GM10248 (cell line): ENCODE results near the gene RICTOR.

ENCODE experiments used
- CTCF ChIA-PET: fragments of 300-600 bp; sonication (Branson Sonifier 250); formaldehyde crosslinking; extraction: SDS; loops from one replicate; lab custom pipeline; 2021; ENCODE audit warnings: antibody characterized with exemption; lab: Yijun Ruan, JAX
- POLR2A ChIA-PET: fragments of 350-650 bp; sonication (Branson Sonifier 250); formaldehyde crosslinking; extraction: SDS; loops from one replicate; lab custom pipeline; 2020; ENCODE audit warnings: antibody characterized with exemption; lab: Yijun Ruan, JAX
- DNase-seq: peaks from one replicate; pipeline ENCODE4 v3.0.0; 2012; ENCODE audit errors: extremely low spot score
- CTCF ChIP-seq: IDR thresholded peaks from 2 replicates; pipeline ENCODE4 v1.5.1; 2012; ENCODE audit warnings: mild to moderate bottlenecking, low read depth; ENCODE audit errors: extremely low read depth, missing control alignments, control extremely low read depth

Gene RICTOR

DNA sequence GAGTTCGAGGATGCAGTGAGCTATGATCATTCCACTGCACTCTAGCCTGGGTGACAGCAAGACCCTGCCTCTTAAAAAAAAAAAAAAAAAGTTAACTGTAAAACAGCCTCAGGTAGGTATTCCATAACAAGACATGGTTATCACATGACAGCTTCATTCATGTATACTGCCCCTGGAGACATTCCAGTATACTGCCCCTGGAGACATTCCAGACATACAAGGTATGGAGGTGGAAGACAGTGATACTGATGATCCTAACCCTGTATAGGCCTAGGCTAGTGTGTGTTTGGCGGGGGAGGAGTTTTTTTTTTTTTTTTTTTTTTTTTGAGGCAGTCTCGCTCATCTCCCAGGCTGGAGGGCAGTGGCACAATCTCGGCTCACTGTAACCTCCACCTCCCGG, 105.5 kb downstream of the RICTOR start:
- ChIA-PET POLR2A (interaction anchor here (0.6 kb wide), 1 partner anchor 408 kb away, joined by 5 read pairs; no protein-coding TSS in a partner anchor), CTCF (interaction anchor here (0.9 to 2.4 kb wide), 4 partner anchors 9 to 19 kb away, joined by 3 to 6 read pairs (median 4); no protein-coding TSS in a partner anchor)
- DNase-seq = no peak
- no peak for TF ChIP-seq CTCF

GRCh38 chr5:38961691-38962090, 112.5 kb downstream of the RICTOR start:
- no peak for DNase-seq
- ChIA-PET POLR2A (no interaction called here), CTCF (interaction anchor here (1.7 kb wide), 1 partner anchor 8 kb away, joined by 7 read pairs; no protein-coding TSS in a partner anchor)
- TF ChIP-seq CTCF = no peak

- TF ChIP-seq CTCF = no peak
- ChIA-PET POLR2A (no interaction called here), CTCF (interaction anchor here (1.4 kb wide), 1 partner anchor 52 kb away, joined by 3 read pairs; no protein-coding TSS in a partner anchor)
- DNase-seq = no peak
Measured at GRCh38 chr5:38953426-38954012, 120.7 kb downstream of the RICTOR start.

- no peak for DNase-seq
- ChIA-PET CTCF (interaction anchor here (1.1 to 2.1 kb wide), 5 partner anchors 10 to 132 kb away, joined by 3 to 8 read pairs (median 6); no protein-coding TSS in a partner anchor), POLR2A (no interaction called here)
- no peak for TF ChIP-seq CTCF
Measured at GRCh38 chr5:38948501-38948900, 125.7 kb downstream of the RICTOR start.

DNA sequence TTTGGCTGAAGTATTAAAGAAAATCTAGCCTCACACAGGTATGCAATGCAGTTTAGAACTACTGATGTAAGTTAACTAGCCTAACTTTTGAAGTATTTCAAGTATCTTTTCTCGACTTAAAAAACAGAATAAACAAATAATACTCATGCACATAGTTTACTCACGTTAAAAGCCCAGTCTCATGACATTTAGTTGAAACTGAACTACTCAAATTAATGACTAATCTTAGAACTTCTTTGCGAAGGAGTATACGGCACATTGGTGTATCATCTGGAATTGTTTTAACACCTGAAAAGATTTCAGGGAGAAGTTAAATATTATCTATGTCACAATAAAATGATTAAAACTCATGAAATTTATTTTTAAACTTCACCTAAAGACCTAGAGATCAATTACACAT, 129.9 kb downstream of the RICTOR start:
- DNase-seq = no peak
- POLR2A ChIA-PET = no interaction called here
- CTCF ChIA-PET = interaction anchor here (1.4 kb wide), 1 partner anchor 8 kb away, joined by 3 read pairs; no protein-coding TSS in a partner anchor
- TF ChIP-seq CTCF = no peak

GRCh38 chr5:38941912-38942311, 132.3 kb downstream of the RICTOR start:
- POLR2A ChIA-PET = no interaction called here
- CTCF ChIA-PET = no interaction called here
- TF ChIP-seq CTCF = no peak
- no peak for DNase-seq
